ENCODE data around the gene CSF1.

CSF1 gene

GRCh38 chr1:109975718-109976117, 65.1 kb downstream of the CSF1 start:
- Histone ChIP-seq H3K27me3 (ENCODE audit: insufficient read depth, low read depth, severe bottlenecking) (no peaks in the 10 kb centered on the region), H3K36me3 (no peaks in the 10 kb centered on the region), H3K27ac (no peak overlapping the region), H3K9me3 (ENCODE audit: severe bottlenecking) (no peaks in the 10 kb centered on the region), H3K4me3 (ENCODE audit: low read depth, low read length) (no peak overlapping the region)
- TF ChIP-seq CTCF (IDR thresholded peaks at IDR 0.05; ENCODE audit: low read depth, low read length), result no peak
- DNase-seq, result no peak

- no peak for DNase-seq
- no peaks in the 10 kb centered on the region for H3K27me3 ChIP-seq (ENCODE audit: insufficient read depth, low read depth, severe bottlenecking)
- TF ChIP-seq CTCF (IDR thresholded peaks at IDR 0.05; ENCODE audit: low read depth, low read length), result no peak
- no peak overlapping the region for H3K4me3 ChIP-seq (ENCODE audit: low read depth, low read length)
- H3K27ac ChIP-seq, result no peak overlapping the region
- H3K36me3 ChIP-seq, result no peaks in the 10 kb centered on the region
- no peaks in the 10 kb centered on the region for H3K9me3 ChIP-seq (ENCODE audit: severe bottlenecking)
Observed at GRCh38 chr1:109976762-109977161, 66.1 kb downstream of the CSF1 start.

GRCh38 chr1:109977225-109977624, 66.6 kb downstream of the CSF1 start:
- Histone ChIP-seq H3K27me3 (ENCODE audit: insufficient read depth, low read depth, severe bottlenecking) (no peaks in the 10 kb centered on the region), H3K36me3 (no peaks in the 10 kb centered on the region), H3K27ac (no peak overlapping the region), H3K9me3 (ENCODE audit: severe bottlenecking) (no peaks in the 10 kb centered on the region), H3K4me3 (ENCODE audit: low read depth, low read length) (no peak overlapping the region)
- no peak for DNase-seq
- no peak for TF ChIP-seq CTCF (IDR thresholded peaks at IDR 0.05; ENCODE audit: low read depth, low read length)

- Histone ChIP-seq H3K27ac (no peak overlapping the region), H3K27me3 (ENCODE audit: insufficient read depth, low read depth, severe bottlenecking) (no peaks in the 10 kb centered on the region), H3K4me3 (ENCODE audit: low read depth, low read length) (no peak overlapping the region), H3K36me3 (no peaks in the 10 kb centered on the region), H3K9me3 (ENCODE audit: severe bottlenecking) (no peaks in the 10 kb centered on the region)
- TF ChIP-seq CTCF (IDR thresholded peaks at IDR 0.05; ENCODE audit: low read depth, low read length), result no peak
- DNase-seq, result no peak
Observed at GRCh38 chr1:109977657-109978378, 67.2 kb downstream of the CSF1 start.

- H3K9me3 ChIP-seq (ENCODE audit: severe bottlenecking), result no peaks in the 10 kb centered on the region
- H3K4me3 ChIP-seq (ENCODE audit: low read depth, low read length), result no peak overlapping the region
- H3K27me3 ChIP-seq (ENCODE audit: insufficient read depth, low read depth, severe bottlenecking), result no peaks in the 10 kb centered on the region
- DNase-seq, result no peak
- no peak for TF ChIP-seq CTCF (IDR thresholded peaks at IDR 0.05; ENCODE audit: low read depth, low read length)
- no peaks in the 10 kb centered on the region for H3K36me3 ChIP-seq
- no peak overlapping the region for H3K27ac ChIP-seq
Observed at GRCh38 chr1:109978761-109979488, 68.3 kb downstream of the CSF1 start.
